K562 treated with DMSO at 1 percent for 24 hours (cell line): ENCODE measurements around the gene RHOF. TPM values are rescaled to one million over a fixed set of nuclear protein-coding genes. Genes with fewer than 3 reads are reported as not detected.

ENCODE experiments used
- total RNA-seq: library from RNA; unstranded; fragments of 300-600 nt; gene quantifications from 2 replicates; pipeline ENCODE4 v1.2.3, GENCODE V29; 2022; ENCODE audit warnings: low read depth; ENCODE audit not compliant: insufficient read depth

RHOF gene
- total RNA-seq: 2.6 and 3.2 TPM in 2 replicates

DNA sequence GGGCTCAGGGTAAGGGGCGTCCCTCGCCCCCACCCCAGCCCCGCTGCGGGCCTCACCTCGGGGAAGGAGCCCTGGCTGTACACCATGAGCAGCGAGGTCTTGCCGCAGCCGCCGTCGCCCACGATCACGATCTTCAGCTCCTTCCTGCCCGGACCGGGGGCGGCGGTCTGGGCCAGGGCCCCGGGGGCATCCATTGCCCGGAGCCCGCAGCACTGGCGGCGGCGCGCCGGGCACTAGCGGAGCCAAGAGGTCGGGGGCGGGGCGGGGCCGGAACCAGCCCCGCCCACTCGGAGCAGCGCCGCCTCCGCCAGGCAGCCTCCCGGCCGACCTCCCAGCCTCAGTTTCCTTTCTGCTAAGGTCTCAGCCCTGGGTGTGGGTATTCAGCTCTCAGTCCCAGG, at the start of gene RHOF:
Gene RHOF (minus strand): TSS at position 249 of the 398 bp plus-strand sequence. CDS start 55 bp downstream, at position 194.

DNA sequence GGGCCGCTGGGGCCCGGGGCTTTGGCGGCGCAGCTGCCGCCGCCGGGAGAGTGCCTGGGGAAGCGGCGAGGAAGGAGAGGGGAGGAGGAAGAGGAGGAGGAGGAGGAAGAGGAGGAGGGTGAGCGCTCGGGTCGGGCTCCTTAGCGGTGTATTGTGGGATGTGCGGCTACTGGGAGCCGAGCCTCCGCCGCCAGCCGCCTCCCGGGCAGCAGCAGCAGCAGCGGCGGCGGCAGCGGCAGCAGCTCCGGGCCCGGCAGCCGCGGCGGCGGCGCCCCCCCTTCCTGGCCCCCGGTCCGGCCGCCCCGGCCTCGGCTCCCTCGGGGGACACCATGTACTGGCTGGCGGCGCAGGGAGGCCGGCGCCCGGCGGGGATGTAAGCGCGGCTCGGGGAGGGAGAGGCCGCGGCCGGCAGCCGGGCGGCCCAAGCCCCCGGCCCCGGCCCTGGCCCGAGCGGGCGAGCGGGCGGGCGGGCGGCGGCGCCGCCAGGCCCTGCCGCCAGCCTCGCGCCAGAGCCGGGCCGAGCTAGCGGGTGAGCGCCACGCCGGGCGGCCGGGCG, 10.5 kb upstream of the RHOF start, which contains the start of gene SETD1B:
Gene SETD1B (plus strand): TSS at position 149 of the 556 bp plus-strand sequence. CDS start 729 bp downstream, outside the sequence.

Other genes with a start within 250 kb of the RHOF start
- 36.6 and 37.3 TPM in 2 replicates for gene KDM2B, start 212.7 kb downstream of the RHOF start, total RNA-seq
- gene ORAI1, start 167.2 kb downstream of the RHOF start, total RNA-seq: 94.2 and 110 TPM in 2 replicates
- gene MORN3, start 124.0 kb downstream of the RHOF start, total RNA-seq: 0.14 TPM in 1 of 2 replicates, not detected in the other
- 11.1 and 16.2 TPM in 2 replicates for gene TMEM120B, start 80.9 kb downstream of the RHOF start, total RNA-seq
- gene SETD1B, start 10.3 kb upstream of the RHOF start, total RNA-seq: 9.5 and 10.2 TPM in 2 replicates
- gene HPD, start 65.2 kb upstream of the RHOF start, total RNA-seq: not detected in 2 replicates
- 116 and 149 TPM in 2 replicates for gene PSMD9, start 95.1 kb upstream of the RHOF start, total RNA-seq
- 14.7 and 23.7 TPM in 2 replicates for gene CFAP251, start 124.9 kb upstream of the RHOF start, total RNA-seq
- gene BCL7A, start 228.2 kb upstream of the RHOF start, total RNA-seq: 22.3 and 24.8 TPM in 2 replicates